ENCODE data around the gene NIFK.

NIFK gene

GRCh38 chr2:121731366-121731765 lies 5.3 kb downstream of the NIFK start:
- no peak for TF ChIP-seq CTCF (IDR thresholded peaks at IDR 0.05; ENCODE audit: extremely low read depth, missing control alignments)
- no peak for DNase-seq (ENCODE audit: low spot score)

GRCh38 chr2:121727950-121728349 lies 8.7 kb downstream of the NIFK start:
- TF ChIP-seq CTCF (IDR thresholded peaks at IDR 0.05; ENCODE audit: extremely low read depth, missing control alignments): no peak
- no peak for DNase-seq (ENCODE audit: low spot score)

- DNase-seq (ENCODE audit: low spot score): no peak
- no peak for TF ChIP-seq CTCF (IDR thresholded peaks at IDR 0.05; ENCODE audit: extremely low read depth, missing control alignments)
Observed at GRCh38 chr2:121727332-121727731, 9.3 kb downstream of the NIFK start.

DNA sequence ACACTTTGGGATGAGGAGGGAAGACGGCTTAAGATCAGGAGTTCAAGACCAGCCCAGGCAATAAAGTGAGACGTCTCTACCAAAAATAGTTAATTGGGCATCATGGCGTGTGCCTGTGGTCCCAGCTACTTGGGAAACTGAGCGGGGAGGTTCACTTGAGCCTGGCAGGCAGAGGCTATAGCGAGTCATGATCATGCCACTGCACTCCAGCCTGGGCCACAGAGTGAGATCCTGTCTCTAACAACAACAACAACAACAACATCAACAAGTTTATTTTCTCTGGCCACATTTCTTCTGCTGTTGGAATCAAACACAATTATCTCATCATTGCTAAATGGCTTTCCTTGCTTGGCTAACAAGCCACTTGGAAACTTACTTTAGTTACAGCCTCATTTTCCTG lies 13.4 kb downstream of the NIFK start:
- no peak for DNase-seq (ENCODE audit: low spot score)
- no peak for TF ChIP-seq CTCF (IDR thresholded peaks at IDR 0.05; ENCODE audit: extremely low read depth, missing control alignments)

DNA sequence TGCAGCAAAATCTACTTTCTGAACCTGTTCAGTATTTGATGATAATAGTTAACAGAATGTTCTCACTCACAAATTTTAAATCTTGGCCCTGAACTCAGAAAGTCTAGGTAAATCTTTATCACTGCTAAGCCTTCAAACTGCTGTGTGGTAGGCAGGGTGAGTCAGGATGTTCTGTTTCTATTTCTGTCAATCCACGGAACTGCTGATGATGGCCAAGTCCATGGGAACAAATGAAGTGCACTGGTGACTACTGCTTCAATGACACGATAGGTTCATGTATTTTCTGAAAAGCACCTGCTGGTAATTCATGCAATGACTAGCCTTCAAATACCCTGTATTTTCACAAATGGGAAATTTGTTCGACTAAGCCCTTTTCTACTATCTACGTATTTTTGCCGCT lies 14.2 kb downstream of the NIFK start:
- no peak for DNase-seq (ENCODE audit: low spot score)
- TF ChIP-seq CTCF (IDR thresholded peaks at IDR 0.05; ENCODE audit: extremely low read depth, missing control alignments): no peak

GRCh38 chr2:121721926-121722325 lies 14.7 kb downstream of the NIFK start:
- TF ChIP-seq CTCF (IDR thresholded peaks at IDR 0.05; ENCODE audit: extremely low read depth, missing control alignments): no peak
- DNase-seq (ENCODE audit: low spot score): no peak

GRCh38 chr2:121717529-121717928 lies 19.1 kb downstream of the NIFK start:
- DNase-seq (ENCODE audit: low spot score): no peak
- no peak for TF ChIP-seq CTCF (IDR thresholded peaks at IDR 0.05; ENCODE audit: extremely low read depth, missing control alignments)
